MG63 (cell line): ENCODE data around the gene PANK4. TPM values are rescaled to one million over a fixed set of nuclear protein-coding genes. Genes with fewer than 3 reads are reported as not detected.
"Not testable (repeated sequence)": the region's sequence is repeated elsewhere in the genome, so short reads cannot be mapped to it uniquely, and the experiment has no call there.

ENCODE experiments used
- DNase-seq: peaks from one replicate; pipeline ENCODE4 v3.0.0-alpha.2; 2020
- H3K27me3 ChIP-seq: fragments of 250-450 bp; sonication (Bioruptor Pico); 2 replicates; pipeline ENCODE4 v1.5.1; 2020; ENCODE audit warnings: mild to moderate bottlenecking, moderate library complexity
- H3K36me3 ChIP-seq: fragments of 250-450 bp; sonication (Bioruptor Pico); 2 replicates; pipeline ENCODE4 v1.5.1; 2020; ENCODE audit warnings: mild to moderate bottlenecking, moderate library complexity
- H3K4me3 ChIP-seq: fragments of 250-450 bp; sonication (Bioruptor Pico); 2 replicates; pipeline ENCODE4 v1.5.1; 2020; ENCODE audit warnings: mild to moderate bottlenecking, moderate library complexity
- H3K9me3 ChIP-seq: fragments of 250-450 bp; sonication (Bioruptor Pico); 2 replicates; pipeline ENCODE4 v1.5.1; 2020; ENCODE audit warnings: mild to moderate bottlenecking, moderate library complexity
- total RNA-seq: library from RNA; depleted of rRNA; stranded (reverse); fragments of >200 nt; shearing (Covaris generic); gene quantifications from 2 replicates; pipeline ENCODE4 v1.2.3, GENCODE V29; 2014; ENCODE audit warnings: low replicate concordance

The PANK4 gene
- total RNA-seq, 1 experiment from 2014 or later = 17.3 TPM

GRCh38 chr1:2561446-2561845 is 35.0 kb upstream of the PANK4 start:
- no peak for DNase-seq

GRCh38 chr1:2560299-2561073 is 34.1 kb upstream of the PANK4 start:
- H3K27me3 ChIP-seq = no peaks in the 10 kb centered on the region

More at GRCh38 chr1:2561446-2561845, 35.0 kb upstream of the PANK4 start:
- Histone ChIP-seq H3K4me3 (no peak overlapping the region), H3K9me3 (no peaks in the 10 kb centered on the region), H3K27me3 (no peaks in the 10 kb centered on the region), H3K36me3 (no peaks in the 10 kb centered on the region)

GRCh38 chr1:2559509-2560298 is 33.3 kb upstream of the PANK4 start:
- no peaks in the 10 kb centered on the region for H3K27me3 ChIP-seq
- DNase-seq = no peak
- H3K9me3 ChIP-seq = no peaks in the 10 kb centered on the region
- H3K4me3 ChIP-seq = no peak overlapping the region
- no peaks in the 10 kb centered on the region for H3K36me3 ChIP-seq

More at GRCh38 chr1:2560299-2561073, 34.1 kb upstream of the PANK4 start:
- Histone ChIP-seq H3K36me3 (no peaks in the 10 kb centered on the region), H3K9me3 (no peaks in the 10 kb centered on the region), H3K4me3 (no peak overlapping the region)
- DNase-seq = no peak

- H3K36me3 ChIP-seq = no peaks in the 10 kb centered on the region
- H3K27me3 ChIP-seq = no peaks in the 10 kb centered on the region
- H3K9me3 ChIP-seq = no peaks in the 10 kb centered on the region
- H3K4me3 ChIP-seq = no peak overlapping the region
- no peak for DNase-seq
Observed at GRCh38 chr1:2558861-2559260, 32.5 kb upstream of the PANK4 start.

- no peaks in the 10 kb centered on the region for H3K36me3 ChIP-seq
- H3K4me3 ChIP-seq = no peak overlapping the region
- DNase-seq = no peak
- no peaks in the 10 kb centered on the region for H3K27me3 ChIP-seq
- no peaks in the 10 kb centered on the region for H3K9me3 ChIP-seq
Observed at GRCh38 chr1:2558420-2558819, 32.0 kb upstream of the PANK4 start.

GRCh38 chr1:2557482-2558400 is 31.3 kb upstream of the PANK4 start:
- DNase-seq = no peak
- no peaks in the 10 kb centered on the region for H3K36me3 ChIP-seq
- H3K27me3 ChIP-seq = no peaks in the 10 kb centered on the region
- no peaks in the 10 kb centered on the region for H3K9me3 ChIP-seq
- no peak overlapping the region for H3K4me3 ChIP-seq

- no peaks in the 10 kb centered on the region for H3K9me3 ChIP-seq
- H3K36me3 ChIP-seq = no peaks in the 10 kb centered on the region
- DNase-seq = no peak
- H3K4me3 ChIP-seq = peak overlapping the region; percentile 47
- H3K27me3 ChIP-seq = no peaks in the 10 kb centered on the region
Observed at GRCh38 chr1:2556678-2557481, 30.5 kb upstream of the PANK4 start.

GRCh38 chr1:2556277-2556677 is 29.9 kb upstream of the PANK4 start, which contains the start of gene TNFRSF14:
TNFRSF14 (plus strand) TSS chr1:2556371; CDS start chr1:2556665, 294 bp downstream.
- peak; percentile 22 for DNase-seq
- Histone ChIP-seq H3K9me3 (no peaks in the 10 kb centered on the region), H3K36me3 (no peaks in the 10 kb centered on the region), H3K27me3 (no peaks in the 10 kb centered on the region), H3K4me3 (peak within 1 kb of the TSS; percentile 47)

- no peaks in the 10 kb centered on the region for H3K9me3 ChIP-seq
- no peaks in the 10 kb centered on the region for H3K27me3 ChIP-seq
- no peak for DNase-seq
- H3K4me3 ChIP-seq = peak overlapping the region; percentile 47
- no peaks in the 10 kb centered on the region for H3K36me3 ChIP-seq
Observed at GRCh38 chr1:2555634-2556276, 29.4 kb upstream of the PANK4 start.

GRCh38 chr1:2554621-2555387 is 28.4 kb upstream of the PANK4 start:
- H3K27me3 ChIP-seq = no peaks in the 10 kb centered on the region
- DNase-seq = no peak
- H3K9me3 ChIP-seq = no peaks in the 10 kb centered on the region
- H3K4me3 ChIP-seq = no peak overlapping the region
- no peaks in the 10 kb centered on the region for H3K36me3 ChIP-seq

- Histone ChIP-seq H3K9me3 (no peaks in the 10 kb centered on the region), H3K4me3 (no peak overlapping the region), H3K36me3 (no peaks in the 10 kb centered on the region), H3K27me3 (no peaks in the 10 kb centered on the region)
- no peak for DNase-seq
Observed at GRCh38 chr1:2553871-2554620, 27.6 kb upstream of the PANK4 start.

GRCh38 chr1:2553076-2553475 is 26.7 kb upstream of the PANK4 start:
- H3K4me3 ChIP-seq, H3K27me3 ChIP-seq, H3K9me3 ChIP-seq, DNase-seq, H3K36me3 ChIP-seq: not testable (repeated sequence)

- no peaks in the 10 kb centered on the region for H3K9me3 ChIP-seq
- no peaks in the 10 kb centered on the region for H3K27me3 ChIP-seq
- no peak for DNase-seq
- H3K4me3 ChIP-seq = no peak overlapping the region
- H3K36me3 ChIP-seq = no peaks in the 10 kb centered on the region
Observed at GRCh38 chr1:2552189-2552588, 25.8 kb upstream of the PANK4 start.

GRCh38 chr1:2551544-2551943 is 25.1 kb upstream of the PANK4 start:
- not testable (repeated sequence) for H3K4me3 ChIP-seq, H3K36me3 ChIP-seq, H3K9me3 ChIP-seq, DNase-seq, H3K27me3 ChIP-seq
